ENCODE data around the gene UXT.
A peak's percentile ranks its signal among the peaks of the same experiment; 100 is the strongest.

- no peak for TF ChIP-seq EZH2 (IDR thresholded peaks at IDR 0.05)
- TF ChIP-seq POLR2AphosphoS5 (IDR thresholded peaks at IDR 0.05; ENCODE audit: borderline replicate concordance, low read depth, low read length): peak; percentile 61; the same call in 1 of the 2 replicates
- no peak for TF ChIP-seq FOXP2 (optimal IDR thresholded peaks at IDR 0.05; ENCODE audit: control extremely low read depth, extremely low read length, insufficient read depth)
Observed at GRCh38 chrX:47658684-47659420, at the start of gene UXT.
